NCI-H2227 (cell line): ENCODE results near the gene LRRC42.
"Not testable (repeated sequence)": the region's sequence is repeated elsewhere in the genome, so short reads cannot be mapped to it uniquely, and the experiment has no call there.

Experiments
- DNase-seq: peaks from one replicate; lab custom pipeline; 2025; ENCODE audit not compliant: unreplicated experiment; lab: John Stamatoyannopoulos, UW

Gene LRRC42

GRCh38 chr1:54003750-54004480 is 57.8 kb downstream of the LRRC42 start:
- DNase-seq: not testable (repeated sequence)

GRCh38 chr1:54004481-54005049 is 58.4 kb downstream of the LRRC42 start:
- no peak for DNase-seq

GRCh38 chr1:54006508-54006907 is 60.4 kb downstream of the LRRC42 start:
- no peak for DNase-seq

GRCh38 chr1:54007613-54008012 is 61.5 kb downstream of the LRRC42 start:
- DNase-seq: no peak

- no peak for DNase-seq
These were observed 62.7 kb downstream of the LRRC42 start for GRCh38 chr1:54008876-54009275.

GRCh38 chr1:54009406-54009805 is 63.3 kb downstream of the LRRC42 start:
- no peak for DNase-seq

GRCh38 chr1:54010415-54011117 is 64.4 kb downstream of the LRRC42 start:
- DNase-seq: no peak

- DNase-seq: no peak
These were observed 65.3 kb downstream of the LRRC42 start for GRCh38 chr1:54011316-54012007.

GRCh38 chr1:54012008-54012325 is 65.8 kb downstream of the LRRC42 start:
- no peak for DNase-seq

GRCh38 chr1:54012863-54013262 is 66.7 kb downstream of the LRRC42 start:
- DNase-seq: no peak

GRCh38 chr1:54013393-54014008 is 67.4 kb downstream of the LRRC42 start:
- DNase-seq: no peak

GRCh38 chr1:54014009-54014629 is 68.0 kb downstream of the LRRC42 start:
- no peak for DNase-seq

- no peak for DNase-seq
These were observed 70.5 kb downstream of the LRRC42 start for GRCh38 chr1:54016343-54017282.
